ENCODE measurements around the gene HDAC4. TPM values are rescaled to one million over a fixed set of nuclear protein-coding genes. Genes with fewer than 3 reads are reported as not detected.
A peak's percentile ranks its signal among the peaks of the same experiment; 100 is the strongest.

Gene HDAC4
- total RNA-seq, 2 donors from 2014 or later: 9.3 to 139 TPM

DNA sequence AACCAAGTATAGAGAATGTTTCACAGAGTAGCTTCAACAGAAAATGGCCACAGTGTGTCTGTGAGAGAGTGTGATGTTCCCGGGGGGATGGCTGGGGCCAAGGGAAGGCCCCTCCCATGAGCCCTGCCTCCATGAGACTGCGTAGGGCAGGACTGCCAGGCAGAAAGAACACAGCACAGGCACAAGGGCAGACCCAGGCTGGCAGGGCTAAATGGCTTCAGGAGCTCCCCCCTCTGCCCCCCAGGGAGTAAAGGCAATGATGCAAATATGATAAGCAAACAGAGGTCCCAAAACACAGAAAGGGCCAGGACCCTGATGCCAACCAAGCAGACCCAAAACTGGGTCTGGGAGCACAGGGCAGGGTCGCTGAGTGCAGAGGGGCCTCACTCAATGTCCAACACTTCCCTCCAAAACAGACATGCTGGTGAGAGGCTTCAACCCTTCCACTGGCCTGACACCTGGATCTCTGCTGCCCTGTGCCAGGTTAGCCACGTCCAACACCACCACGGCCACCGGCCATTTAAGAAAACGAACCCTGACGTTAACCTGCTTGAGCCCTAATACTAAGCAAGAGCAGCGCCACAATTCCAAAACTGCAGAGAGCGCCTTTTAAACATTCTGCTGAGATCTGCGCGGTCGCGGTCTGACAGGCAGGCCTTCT lies 90.3 kb downstream of the HDAC4 start:
- Histone ChIP-seq H3K27ac (no peak overlapping the region), H3K4me3 (no peak overlapping the region), H3K27me3 (no peaks in the 10 kb centered on the region), H3K4me1 (no peaks in the 10 kb centered on the region), H3K9me3 (no peaks in the 10 kb centered on the region), H3K36me3 (replicated peaks in 1 of 2; ENCODE audit: insufficient read depth in 1 of 2, low read depth in 2 of 2) (no peaks in the 10 kb centered on the region)
- DNase-seq (peak in 1 of 4 donors; percentile 7), ATAC-seq (no peak)
- intact Hi-C loops (cut with DNase I): no loop called here
- 92 to 93% methylated on average over 14 of the region's 14 CpGs for WGBS, 2 donors
- TF ChIP-seq POLR2A (IDR thresholded peaks at IDR 0.05) (no peak), CTCF (IDR thresholded peaks at IDR 0.05) (no peak)

GRCh38 chr2:239309398-239310245 lies 91.2 kb downstream of the HDAC4 start:
- TF ChIP-seq CTCF (IDR thresholded peaks at IDR 0.05) (no peak), POLR2A (IDR thresholded peaks at IDR 0.05) (no peak)
- peaks cover 6% of the 10 kb centered on the region for H3K4me1 ChIP-seq

DNA sequence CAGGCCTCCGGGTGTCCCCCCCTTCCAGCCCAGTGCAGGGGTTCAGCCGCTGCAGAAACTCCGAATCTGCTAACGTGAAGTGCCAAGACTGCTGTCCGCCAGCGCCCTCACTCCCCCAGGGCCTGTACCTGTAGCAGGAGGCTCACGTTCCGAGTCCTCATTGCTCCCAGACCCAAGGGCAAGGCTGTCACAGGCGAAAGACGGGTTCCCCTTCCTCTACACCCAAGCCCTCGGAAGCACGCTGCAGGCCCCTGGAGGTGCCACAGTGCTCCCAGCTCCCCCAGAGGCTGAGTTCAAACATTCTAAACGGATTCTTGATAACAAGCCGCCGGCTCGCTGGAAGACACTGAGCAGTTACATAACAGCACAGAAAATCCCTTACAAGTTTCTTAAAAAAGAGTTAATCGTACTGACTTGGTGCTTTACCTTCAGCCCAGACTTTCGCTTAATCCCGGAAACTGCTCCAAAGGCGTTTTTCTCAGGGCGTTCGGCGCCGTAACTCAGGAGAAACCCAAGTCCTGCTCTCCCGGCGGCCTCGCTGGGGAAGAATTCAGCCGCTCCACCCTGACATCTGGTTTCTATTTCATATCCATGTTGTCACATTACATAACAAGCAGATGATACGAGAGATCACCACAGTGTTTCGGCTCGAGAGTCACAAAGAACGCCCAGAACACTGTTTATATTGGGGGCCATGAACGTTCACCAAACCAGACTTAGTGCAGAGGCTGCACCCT lies 92.0 kb downstream of the HDAC4 start:
- 78 to 82% methylated on average over 33 of the region's 33 CpGs for WGBS, 2 donors
- Histone ChIP-seq H3K36me3 (replicated peaks in 1 of 2; ENCODE audit: insufficient read depth in 1 of 2, low read depth in 2 of 2) (no peaks in the 10 kb centered on the region), H3K4me1 (peaks cover 14% of the 10 kb centered on the region), H3K9me3 (no peaks in the 10 kb centered on the region), H3K4me3 (no peak overlapping the region), H3K27ac (no peak overlapping the region), H3K27me3 (no peaks in the 10 kb centered on the region)
- intact Hi-C loops (cut with DNase I): no loop called here
- DNase-seq (peak in 2 of 4 donors; percentile 1 to 12), ATAC-seq (no peak)
- no peak for TF ChIP-seq CTCF (IDR thresholded peaks at IDR 0.05)
- no peak for TF ChIP-seq POLR2A (IDR thresholded peaks at IDR 0.05)

More at GRCh38 chr2:239309398-239310245, 91.2 kb downstream of the HDAC4 start:
- WGBS, 2 donors: 83% methylated on average over 13 to 18 of the region's 18 CpGs
- H3K4me3 ChIP-seq: no peak overlapping the region
- peak in 1 of 4 donors; percentile 7 for DNase-seq
- H3K9me3 ChIP-seq: no peaks in the 10 kb centered on the region
- no peaks in the 10 kb centered on the region for H3K36me3 ChIP-seq (replicated peaks in 1 of 2; ENCODE audit: insufficient read depth in 1 of 2, low read depth in 2 of 2)
- ATAC-seq: no peak
- no peak overlapping the region for H3K27ac ChIP-seq
- intact Hi-C loops (cut with DNase I): no loop called here
- no peaks in the 10 kb centered on the region for H3K27me3 ChIP-seq

- no peaks in the 10 kb centered on the region for H3K36me3 ChIP-seq (replicated peaks in 1 of 2; ENCODE audit: insufficient read depth in 1 of 2, low read depth in 2 of 2)
- intact Hi-C loops (cut with DNase I): no loop called here
- H3K9me3 ChIP-seq: no peaks in the 10 kb centered on the region
- ATAC-seq: no peak
- no peak overlapping the region for H3K27ac ChIP-seq
- no peak overlapping the region for H3K4me3 ChIP-seq
- no peak for TF ChIP-seq CTCF (IDR thresholded peaks at IDR 0.05)
- TF ChIP-seq POLR2A (IDR thresholded peaks at IDR 0.05): no peak
- 85 to 96% methylated on average over 15 to 16 of the region's 16 CpGs for WGBS, 2 donors
- no peaks in the 10 kb centered on the region for H3K27me3 ChIP-seq
- peaks cover 21% of the 10 kb centered on the region for H3K4me1 ChIP-seq
- peak in 2 of 4 donors; percentile 3 to 12 for DNase-seq
These were observed 92.8 kb downstream of the HDAC4 start for GRCh38 chr2:239307921-239308613.
